AG20443 (cell line): ENCODE results near the gene UBE2D3.
A peak's percentile ranks its signal among the peaks of the same experiment; 100 is the strongest.
"Not testable (repeated sequence)": the region's sequence is repeated elsewhere in the genome, so short reads cannot be mapped to it uniquely, and the experiment has no call there.

Experiments
- DNase-seq: peaks from one replicate; pipeline ENCODE4 v3.0.0; 2012; ENCODE audit warnings: low spot score, mixed read lengths

UBE2D3 gene

GRCh38 chr4:102829803-102830202 is 2.5 kb upstream of the UBE2D3 start:
- DNase-seq = no peak

- no peak for DNase-seq
Measured at GRCh38 chr4:102828497-102828808, 1.1 kb upstream of the UBE2D3 start.

- peak; percentile 91 for DNase-seq
Measured at GRCh38 chr4:102827674-102828496, 534 bp upstream of the UBE2D3 start.

- DNase-seq = no peak
Measured at GRCh38 chr4:102826105-102826889, 1.1 kb downstream of the UBE2D3 start.

GRCh38 chr4:102825261-102826091 is 1.9 kb downstream of the UBE2D3 start:
- peak; percentile 22 for DNase-seq

- DNase-seq = no peak
Measured at GRCh38 chr4:102824398-102824797, 3.0 kb downstream of the UBE2D3 start.

- DNase-seq = no peak
Measured at GRCh38 chr4:102823897-102824296, 3.5 kb downstream of the UBE2D3 start.

- no peak for DNase-seq
Measured at GRCh38 chr4:102823464-102823863, 3.9 kb downstream of the UBE2D3 start.

GRCh38 chr4:102819588-102820365 is 7.6 kb downstream of the UBE2D3 start:
- no peak for DNase-seq

- not testable (repeated sequence) for DNase-seq
Measured at GRCh38 chr4:102819100-102819499, 8.3 kb downstream of the UBE2D3 start.

- no peak for DNase-seq
Measured at GRCh38 chr4:102817613-102818268, 9.6 kb downstream of the UBE2D3 start.

GRCh38 chr4:102817021-102817605 is 10.2 kb downstream of the UBE2D3 start:
- DNase-seq = no peak

GRCh38 chr4:102815981-102816380 is 11.4 kb downstream of the UBE2D3 start:
- peak; percentile 71 for DNase-seq

- no peak for DNase-seq
Measured at GRCh38 chr4:102809691-102810090, 17.7 kb downstream of the UBE2D3 start.

GRCh38 chr4:102809190-102809589 is 18.2 kb downstream of the UBE2D3 start:
- no peak for DNase-seq

GRCh38 chr4:102808009-102808408 is 19.3 kb downstream of the UBE2D3 start:
- no peak for DNase-seq

GRCh38 chr4:102807345-102807744 is 20.0 kb downstream of the UBE2D3 start:
- no peak for DNase-seq

- DNase-seq = no peak
Measured at GRCh38 chr4:102799816-102800215, 27.5 kb downstream of the UBE2D3 start.

- no peak for DNase-seq
Measured at GRCh38 chr4:102794999-102795398, 32.4 kb downstream of the UBE2D3 start.

GRCh38 chr4:102792361-102792936 is 34.9 kb downstream of the UBE2D3 start:
- DNase-seq = no peak
